Medulla oblongata (tissue), 1 donor: Measurements from ENCODE around the gene KNCN.

Source experiments
- DNase-seq: peaks from one replicate; pipeline ENCODE4 v3.0.0-alpha.2; 2015; ENCODE audit errors: extremely low spot score

KNCN gene

GRCh38 chr1:46569116-46569515 lies 17.7 kb upstream of the KNCN start:
- no peak for DNase-seq

- no peak for DNase-seq
These were observed 17.0 kb upstream of the KNCN start for GRCh38 chr1:46568461-46568891.

- DNase-seq = no peak
These were observed 11.9 kb upstream of the KNCN start for GRCh38 chr1:46563341-46563740.

GRCh38 chr1:46562498-46562897 lies 11.1 kb upstream of the KNCN start:
- no peak for DNase-seq

- DNase-seq = no peak
These were observed 7.5 kb upstream of the KNCN start for GRCh38 chr1:46558966-46559365.

- no peak for DNase-seq
These were observed 6.9 kb upstream of the KNCN start for GRCh38 chr1:46558141-46558963.

- DNase-seq = no peak
These were observed 6.0 kb upstream of the KNCN start for GRCh38 chr1:46557403-46557802.

- no peak for DNase-seq
These were observed 5.4 kb upstream of the KNCN start for GRCh38 chr1:46556822-46557221.

- no peak for DNase-seq
These were observed 4.6 kb upstream of the KNCN start for GRCh38 chr1:46555826-46556619.

GRCh38 chr1:46554597-46555381 lies 3.3 kb upstream of the KNCN start:
- DNase-seq = no peak

GRCh38 chr1:46554236-46554596 lies 2.8 kb upstream of the KNCN start:
- no peak for DNase-seq

GRCh38 chr1:46553506-46553905 lies 2.1 kb upstream of the KNCN start:
- DNase-seq = no peak

GRCh38 chr1:46552357-46553237 lies 1.1 kb upstream of the KNCN start:
- no peak for DNase-seq

GRCh38 chr1:46550751-46551231 lies 656 bp downstream of the KNCN start:
- DNase-seq = no peak

- no peak for DNase-seq
These were observed 1.5 kb downstream of the KNCN start for GRCh38 chr1:46549697-46550681.

- peak; percentile 47 for DNase-seq
These were observed 3.7 kb downstream of the KNCN start for GRCh38 chr1:46547481-46548383.

- DNase-seq = no peak
These were observed 5.2 kb downstream of the KNCN start for GRCh38 chr1:46546210-46546609.

- DNase-seq = no peak
These were observed 5.7 kb downstream of the KNCN start for GRCh38 chr1:46545784-46546183.
